Muscle layer of colon (tissue), 2 donors: ENCODE results near the gene AURKA.
"Not testable (repeated sequence)": the region's sequence is repeated elsewhere in the genome, so short reads cannot be mapped to it uniquely, and the experiment has no call there.

ENCODE experiments used
- H3K27ac ChIP-seq: one replicate; pipeline ENCODE4 v1.7.0; 2013; ENCODE audit warnings: low read depth, mild to moderate bottlenecking, low read length, moderate library complexity
- H3K27me3 ChIP-seq, 2 donors: one replicate each; pipeline ENCODE4 v1.7.0; 2013; ENCODE audit warnings: low read length in 2 of 2, mild to moderate bottlenecking in 2 of 2; ENCODE audit not compliant: insufficient read depth in 2 of 2, control insufficient read depth in 1 of 2
- H3K36me3 ChIP-seq: one replicate; pipeline ENCODE4 v1.7.0; 2013; ENCODE audit warnings: mild to moderate bottlenecking, low read length; ENCODE audit not compliant: insufficient read depth
- H3K4me1 ChIP-seq: one replicate; pipeline ENCODE4 v1.7.0; 2013; ENCODE audit warnings: mild to moderate bottlenecking, low read length; ENCODE audit not compliant: insufficient read depth
- H3K4me3 ChIP-seq, 2 donors: one replicate each; pipeline ENCODE4 v1.7.0; 2013; ENCODE audit warnings: low read length in 2 of 2, low read depth in 1 of 2, mild to moderate bottlenecking in 1 of 2, moderate library complexity in 1 of 2
- H3K9ac ChIP-seq: one replicate; pipeline ENCODE4 v1.7.0; 2013; ENCODE audit warnings: low read length
- H3K9me3 ChIP-seq: one replicate; pipeline ENCODE4 v1.7.0; 2013; ENCODE audit warnings: mild to moderate bottlenecking, low read length
- donor health status: abdominal sarcoma.
- donor health status: Adenocarcinoma of cecum.

AURKA gene

DNA sequence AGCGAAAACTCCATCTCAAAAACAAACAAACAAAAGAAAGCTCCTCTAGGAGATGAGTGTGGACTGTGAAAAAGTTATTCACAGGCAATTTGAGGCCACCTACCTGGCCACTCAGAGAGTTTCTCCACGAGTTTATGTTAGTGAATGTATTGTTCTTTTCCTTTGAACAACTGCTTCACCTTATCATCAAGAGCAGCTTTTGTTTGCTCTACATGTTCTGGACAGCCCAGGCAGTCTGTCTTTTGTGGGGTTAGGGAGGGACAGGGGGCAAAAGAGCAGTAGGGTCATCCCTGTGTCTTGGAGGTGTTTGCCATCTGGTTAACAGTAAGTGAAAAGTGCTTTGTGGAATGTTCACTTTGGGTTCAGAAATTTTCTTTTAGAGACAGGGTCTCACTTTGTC, 28.0 kb upstream of the AURKA start:
- no peaks in the 10 kb centered on the region for H3K4me1 ChIP-seq
- no peak overlapping the region for H3K27ac ChIP-seq

GRCh38 chr20:56418385-56418861, 26.4 kb upstream of the AURKA start:
- Histone ChIP-seq H3K9ac (no peak overlapping the region), H3K4me3 (no peak overlapping the region), H3K36me3 (no peaks in the 10 kb centered on the region), H3K27me3 (no peaks in the 10 kb centered on the region), H3K9me3 (no peaks in the 10 kb centered on the region), H3K27ac (no peak overlapping the region), H3K4me1 (no peaks in the 10 kb centered on the region)

More for the DNA sequence above, 28.0 kb upstream of the AURKA start:
- Histone ChIP-seq H3K27me3 (no peaks in the 10 kb centered on the region), H3K36me3 (no peaks in the 10 kb centered on the region), H3K4me3 (no peak overlapping the region), H3K9me3 (no peaks in the 10 kb centered on the region), H3K9ac (no peak overlapping the region)

GRCh38 chr20:56417911-56418310, 25.9 kb upstream of the AURKA start:
- no peak overlapping the region for H3K4me3 ChIP-seq
- H3K27ac ChIP-seq: no peak overlapping the region
- H3K36me3 ChIP-seq: no peaks in the 10 kb centered on the region
- H3K9ac ChIP-seq: no peak overlapping the region
- no peaks in the 10 kb centered on the region for H3K27me3 ChIP-seq
- no peaks in the 10 kb centered on the region for H3K4me1 ChIP-seq
- no peaks in the 10 kb centered on the region for H3K9me3 ChIP-seq

DNA sequence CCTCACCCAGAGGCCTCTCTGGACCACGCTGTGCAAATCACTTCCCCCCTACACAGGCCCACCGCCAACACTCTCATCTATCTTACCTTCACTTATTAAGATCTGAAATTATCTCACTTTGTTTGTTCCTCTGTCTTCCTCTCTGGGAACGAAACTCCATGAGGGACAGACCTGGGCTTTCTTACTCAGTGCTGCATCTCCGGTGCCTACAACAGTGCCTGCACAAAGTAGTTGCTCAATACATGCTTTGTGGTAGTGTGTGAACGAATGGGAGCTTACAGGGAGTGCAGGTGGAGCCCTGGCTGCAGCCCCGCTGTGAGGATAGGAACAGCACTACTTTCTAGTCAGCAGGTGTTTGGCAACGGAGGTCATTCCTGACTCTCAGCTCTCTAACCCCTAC, 25.4 kb upstream of the AURKA start:
- no peaks in the 10 kb centered on the region for H3K4me1 ChIP-seq
- no peak overlapping the region for H3K27ac ChIP-seq
- no peak overlapping the region for H3K4me3 ChIP-seq
- H3K9me3 ChIP-seq: no peaks in the 10 kb centered on the region
- H3K36me3 ChIP-seq: no peaks in the 10 kb centered on the region
- no peaks in the 10 kb centered on the region for H3K27me3 ChIP-seq
- H3K9ac ChIP-seq: no peak overlapping the region

GRCh38 chr20:56414842-56415765, 23.1 kb upstream of the AURKA start:
- Histone ChIP-seq H3K9ac (no peak overlapping the region), H3K27me3 (no peaks in the 10 kb centered on the region), H3K27ac (no peak overlapping the region), H3K4me1 (no peaks in the 10 kb centered on the region), H3K4me3 (no peak overlapping the region), H3K36me3 (no peaks in the 10 kb centered on the region), H3K9me3 (no peaks in the 10 kb centered on the region)

DNA sequence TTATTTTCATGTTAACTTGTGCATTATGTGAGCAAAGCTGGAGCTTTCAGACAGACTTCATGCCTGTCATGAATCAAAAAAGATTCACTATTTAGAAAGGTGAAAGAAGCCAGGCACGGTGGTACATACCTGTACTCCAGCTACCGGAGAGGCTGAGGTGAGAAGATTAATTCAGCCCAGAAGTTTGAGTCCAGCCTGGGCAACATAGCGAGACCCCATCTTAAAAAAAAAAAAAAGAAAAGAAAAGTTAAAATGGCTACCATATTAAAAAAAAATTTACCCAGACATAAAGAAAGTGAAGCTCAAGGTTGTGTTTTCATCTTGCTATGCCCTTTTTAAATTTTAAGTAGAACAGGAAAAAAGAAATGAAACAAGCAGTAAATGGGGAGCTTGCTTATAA, 20.9 kb upstream of the AURKA start:
- H3K9ac ChIP-seq: no peak overlapping the region
- no peaks in the 10 kb centered on the region for H3K9me3 ChIP-seq
- no peak overlapping the region for H3K4me3 ChIP-seq
- H3K27ac ChIP-seq: no peak overlapping the region
- no peaks in the 10 kb centered on the region for H3K4me1 ChIP-seq
- no peaks in the 10 kb centered on the region for H3K27me3 ChIP-seq
- peaks cover under 1% of the 10 kb centered on the region for H3K36me3 ChIP-seq

- H3K27ac ChIP-seq: no peak overlapping the region
- no peak overlapping the region for H3K4me3 ChIP-seq
- no peaks in the 10 kb centered on the region for H3K4me1 ChIP-seq
- no peaks in the 10 kb centered on the region for H3K9me3 ChIP-seq
- no peaks in the 10 kb centered on the region for H3K27me3 ChIP-seq
- no peak overlapping the region for H3K9ac ChIP-seq
- H3K36me3 ChIP-seq: peaks cover 6% of the 10 kb centered on the region
Observed at GRCh38 chr20:56412473-56412790, 20.4 kb upstream of the AURKA start.

- Histone ChIP-seq H3K4me1 (no peaks in the 10 kb centered on the region), H3K4me3 (no peak within 1 kb of the TSS), H3K27me3 (no peaks in the 10 kb centered on the region), H3K9ac (no peak within 1 kb of the TSS), H3K36me3 (peaks cover 11% of the 10 kb centered on the region), H3K9me3 (no peaks in the 10 kb centered on the region), H3K27ac (no peak within 1 kb of the TSS)
Observed at GRCh38 chr20:56411759-56412472, 19.9 kb upstream of the AURKA start, which contains the start of gene CASS4. CASS4 (plus strand) TSS chr20:56412260; CDS start chr20:56412459, 199 bp downstream.

GRCh38 chr20:56411287-56411686, 19.3 kb upstream of the AURKA start:
- not testable (repeated sequence) for H3K27me3 ChIP-seq, H3K27ac ChIP-seq, H3K4me1 ChIP-seq, H3K4me3 ChIP-seq, H3K9ac ChIP-seq, H3K9me3 ChIP-seq
- peaks cover 17% of the 10 kb centered on the region for H3K36me3 ChIP-seq

GRCh38 chr20:56409956-56410355, 17.9 kb upstream of the AURKA start:
- no peaks in the 10 kb centered on the region for H3K27me3 ChIP-seq
- H3K4me1 ChIP-seq: no peaks in the 10 kb centered on the region
- no peak overlapping the region for H3K9ac ChIP-seq
- H3K4me3 ChIP-seq: no peak overlapping the region
- H3K9me3 ChIP-seq: no peaks in the 10 kb centered on the region
- peaks cover 29% of the 10 kb centered on the region for H3K36me3 ChIP-seq
- no peak overlapping the region for H3K27ac ChIP-seq

DNA sequence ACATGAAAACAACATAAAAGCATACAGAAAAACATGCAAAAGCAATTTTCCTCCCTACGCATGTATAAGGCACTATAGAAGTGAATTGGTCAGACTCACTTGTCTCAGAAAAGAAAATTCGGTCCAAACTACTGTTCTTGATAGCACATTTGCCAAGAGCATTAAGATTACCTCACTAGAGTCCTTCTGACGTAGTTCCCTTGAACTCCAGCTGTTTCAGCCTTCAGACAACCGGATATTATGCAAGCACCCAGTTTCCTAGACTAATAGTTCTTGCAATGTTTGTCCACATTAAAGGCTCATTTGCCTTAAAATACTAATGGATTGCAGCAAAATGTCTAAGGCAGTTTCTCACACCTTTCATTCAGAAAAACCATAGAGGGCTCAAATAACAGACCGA, 17.5 kb upstream of the AURKA start:
- Histone ChIP-seq H3K9me3 (no peaks in the 10 kb centered on the region), H3K27me3 (no peaks in the 10 kb centered on the region), H3K4me1 (no peaks in the 10 kb centered on the region), H3K27ac (no peak overlapping the region), H3K36me3 (peaks cover 29% of the 10 kb centered on the region), H3K9ac (no peak overlapping the region), H3K4me3 (no peak overlapping the region)
